B cell (primary cell): ENCODE measurements around the gene FRMD4A. TPM values are rescaled to one million over a fixed set of nuclear protein-coding genes. Genes with fewer than 3 reads are reported as not detected.

Source experiments
- ATAC-seq: fragments of 200-7000 bp; cut with Tn5 transposase; one replicate; pipeline ENCODE4 v1.10.0; 2021; ENCODE audit warnings: low read depth, mild to moderate bottlenecking, moderate number of reproducible peaks, moderate library complexity
- CTCF ChIA-PET: fragments of 350-600 bp; sonication (Branson Sonifier 250); formaldehyde crosslinking; loops from one replicate; lab custom pipeline; 2021; ENCODE audit warnings: antibody characterized with exemption, inconsistent platforms; lab: Charles Lee
- POLR2A ChIA-PET: fragments of 350-600 bp; sonication (Branson Sonifier 250); formaldehyde crosslinking; loops from one replicate; lab custom pipeline; 2021; ENCODE audit warnings: antibody characterized with exemption; lab: Charles Lee
- DNase-seq: peaks from one replicate; pipeline ENCODE4 v3.0.0; 2013
- H2AFZ ChIP-seq: 2 replicates; pipeline ENCODE4 v1.6.1; 2012; ENCODE audit warnings: mild to moderate bottlenecking, low read depth, low read length; ENCODE audit not compliant: insufficient read depth, poor library complexity, severe bottlenecking
- H3K27ac ChIP-seq, 2 donors: 1 replicate in 1 of 2; 2 replicates in 1 of 2; pipeline ENCODE4 v1.5.1; 2012 to 2013; ENCODE audit warnings: low read length in 2 of 2, mild to moderate bottlenecking in 2 of 2, moderate library complexity in 1 of 2
- H3K27me3 ChIP-seq, 4 experiments: fragments of 200-600 bp in 1 of 4; sonication (generic) in 1 of 4; replicated peaks in 1 of 4; 1 replicate in 2 of 4; 2 replicates in 2 of 4; pipeline versions ENCODE4 v1.6.1 to v1.7.0; 2013 to 2016; ENCODE audit warnings: low read length in 3 of 4, mild to moderate bottlenecking in 2 of 4, mixed read lengths in 1 of 4, moderate library complexity in 1 of 4; ENCODE audit not compliant: insufficient read depth in 4 of 4, control insufficient read depth in 3 of 4; ENCODE audit errors: control extremely low read depth in 1 of 4
- H3K36me3 ChIP-seq, 2 experiments: replicated peaks in 1 of 2; 1 replicate in 1 of 2; 2 replicates in 1 of 2; pipeline versions ENCODE4 v1.6.1 to v1.7.1; 2013; ENCODE audit warnings: low read length in 1 of 2; ENCODE audit not compliant: insufficient read depth in 2 of 2, control insufficient read depth in 1 of 2; ENCODE audit errors: control extremely low read depth in 1 of 2, extremely low read depth in 1 of 2
- H3K4me1 ChIP-seq, 2 donors: fragments of 200-600 bp in 1 of 2; sonication (generic) in 1 of 2; 1 replicate in 1 of 2; 2 replicates in 1 of 2; pipeline versions ENCODE4 v1.5.1 to v1.6.1; 2013 to 2017; ENCODE audit warnings: low read length in 2 of 2; ENCODE audit not compliant: control insufficient read depth in 2 of 2, insufficient read depth in 2 of 2
- H3K4me2 ChIP-seq: replicated peaks from 2 replicates; pipeline ENCODE3; 2012; ENCODE audit warnings: mild to moderate bottlenecking, low read depth, low read length; ENCODE audit not compliant: poor library complexity, severe bottlenecking
- H3K4me3 ChIP-seq, 5 experiments: fragments of 200-600 bp in 1 of 5; sonication (generic) in 1 of 5; 1 replicate in 3 of 5; 2 replicates in 2 of 5; pipeline versions ENCODE4 v1.5.1 to v1.7.0; 2011 to 2016; ENCODE audit warnings: low read length in 4 of 5, mild to moderate bottlenecking in 4 of 5, low read depth in 2 of 5, control low read depth in 1 of 5, moderate library complexity in 1 of 5; ENCODE audit not compliant: insufficient read depth in 1 of 5; ENCODE audit errors: control extremely low read depth in 1 of 5, extremely low read depth in 1 of 5
- H3K79me2 ChIP-seq: fragments of 200-600 bp; sonication (generic); one replicate; pipeline ENCODE4 v1.6.0; 2016; ENCODE audit warnings: low read length; ENCODE audit not compliant: control insufficient read depth, insufficient read depth
- H3K9ac ChIP-seq: fragments of 200-600 bp; sonication (generic); 2 replicates; pipeline ENCODE4 v1.6.1; 2017; ENCODE audit warnings: mild to moderate bottlenecking, low read length, moderate library complexity
- H3K9me3 ChIP-seq, 3 donors: one replicate each; pipeline versions ENCODE4 v1.6.1 to v1.7.1; 2013; ENCODE audit warnings: low read length in 2 of 3; ENCODE audit not compliant: control insufficient read depth in 2 of 3, insufficient read depth in 1 of 3; ENCODE audit errors: control extremely low read depth in 1 of 3
- H4K20me1 ChIP-seq: 2 replicates; pipeline ENCODE4 v1.6.0; 2012; ENCODE audit warnings: mild to moderate bottlenecking, low read length; ENCODE audit not compliant: insufficient read depth, control insufficient read depth, poor library complexity, severe bottlenecking
- H3K27ac Mint-ChIP-seq: one replicate; pipeline ENCODE4 v1.8.0; 2021; ENCODE audit warnings: mixed read lengths
- H3K27me3 Mint-ChIP-seq: one replicate; pipeline ENCODE4 v1.8.0; 2021; ENCODE audit warnings: mixed read lengths
- H3K4me1 Mint-ChIP-seq: one replicate; pipeline ENCODE4 v1.8.0; 2021; ENCODE audit warnings: mixed read lengths
- H3K4me3 Mint-ChIP-seq: one replicate; pipeline ENCODE4 v1.8.0; 2021; ENCODE audit warnings: mixed read lengths
- H3K9me3 Mint-ChIP-seq: one replicate; pipeline ENCODE4 v1.8.0; 2022; ENCODE audit warnings: mixed read lengths; ENCODE audit not compliant: insufficient read depth
- CTCF ChIP-seq: fragments of 200-600 bp; IDR thresholded peaks from one replicate; pipeline ENCODE4 v1.8.0; 2022; ENCODE audit warnings: antibody characterized with exemption, mild to moderate bottlenecking
- EZH2 ChIP-seq: IDR thresholded peaks from 2 replicates; pipeline ENCODE4 v1.6.1; 2012; ENCODE audit warnings: borderline replicate concordance, low read depth, mild to moderate bottlenecking, moderate library complexity, low read length; ENCODE audit not compliant: insufficient read depth, poor library complexity, severe bottlenecking
- WGBS: methylation state at CpG from one replicate; pipeline ENCODE4 v1.1.5; 2013; ENCODE audit warnings: missing lambda C conversion rate; ENCODE audit not compliant: insufficient coverage; 5-methylcytosine and 5-hydroxymethylcytosine counted together
- intact Hi-C: fragments of 100-400 bp; cut with micrococcal nuclease; formaldehyde crosslinking; loops from one replicate; pipeline ENCODE4 v1.10.0; 2022
- polyA plus RNA-seq: library from polyadenylated mRNA; depleted of rRNA; stranded (reverse); fragments of >200 nt; gene quantifications from 2 replicates; pipeline ENCODE4 v1.2.3, GENCODE V29; 2012
- total RNA-seq, 2 donors: library from RNA; stranded (reverse); fragments of 120-200 nt in 1 of 2; gene quantifications; 1 replicate in 1 of 2; 2 replicates in 1 of 2; pipeline versions ENCODE4 v1.2.3 to v1.2.4, GENCODE V29; 2013 to 2022

FRMD4A gene
- total and polyA plus RNA-seq, 2 donors (not counting 1 experiment from before 2014, with no cell fraction given), result 0.76 to 3.4 TPM

DNA sequence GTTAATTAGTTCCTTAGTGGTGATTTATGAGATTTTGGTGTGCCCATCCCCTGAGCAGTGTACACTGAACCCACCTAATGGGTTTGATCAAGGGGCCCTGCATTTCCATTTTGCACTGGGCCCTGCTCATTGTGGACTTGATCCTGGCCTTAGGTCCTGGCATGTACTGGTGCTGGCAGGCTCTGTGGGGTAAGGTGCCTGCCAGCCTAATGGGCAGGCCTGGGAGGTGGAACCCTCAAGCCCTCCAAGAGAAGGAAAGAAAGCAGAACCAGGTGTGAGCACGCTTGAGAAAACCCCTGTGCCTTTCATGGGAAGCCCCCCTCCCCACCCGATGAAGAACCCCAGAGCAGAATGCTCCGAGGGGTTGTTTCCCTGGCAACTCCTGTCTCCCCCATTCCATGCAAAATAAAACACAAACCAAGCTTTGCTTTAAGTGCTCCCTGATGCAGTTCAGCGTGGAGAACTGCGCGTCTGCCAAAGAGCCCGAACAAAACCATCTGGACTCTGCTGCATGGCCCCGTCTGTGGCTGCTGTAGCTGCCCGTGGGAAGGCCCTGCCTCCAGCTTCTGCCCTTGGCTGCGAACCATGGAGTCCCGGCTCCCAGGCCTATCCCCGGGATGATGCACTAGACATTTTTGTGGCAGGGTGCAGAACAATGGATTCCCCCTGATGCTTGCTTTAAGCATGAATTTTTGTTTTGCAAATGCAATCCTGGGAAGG, 620.6 kb downstream of the FRMD4A start:
- Histone ChIP-seq H2AFZ (no peak overlapping the region), H4K20me1 (no peaks in the 10 kb centered on the region), H3K4me2 (no peak overlapping the region), H3K9ac (no peak overlapping the region), H3K79me2 (no peaks in the 10 kb centered on the region), H3K9me3 (no peaks in the 10 kb centered on the region), H3K27me3 (peaks cover 0 to 19% (median 6%) of the 10 kb centered on the region in 4 experiments), H3K36me3 (no peaks in the 10 kb centered on the region), H3K27ac (no peak overlapping the region), H3K4me1 (peaks cover 28 to 35% of the 10 kb centered on the region in 2 donors), H3K4me3 (no peak overlapping the region)
- peaks cover 40% of the 10 kb centered on the region for H3K4me1 Mint-ChIP-seq
- peaks cover 16% of the 10 kb centered on the region for H3K27me3 Mint-ChIP-seq
- no peak overlapping the region for H3K27ac Mint-ChIP-seq
- DNase-seq, result no peak
- no peak overlapping the region for H3K4me3 Mint-ChIP-seq
- 96% methylated on average over 12 of the region's 12 CpGs for WGBS
- no peak for ATAC-seq
- H3K9me3 Mint-ChIP-seq, result no peaks in the 10 kb centered on the region
- POLR2A ChIA-PET, result no interaction called here
- CTCF ChIA-PET, result no interaction called here
- TF ChIP-seq EZH2 (no peak), CTCF (no peak)
- intact Hi-C loops, result no loop called here

- peaks cover 20% of the 10 kb centered on the region for H3K27me3 Mint-ChIP-seq
- POLR2A ChIA-PET, result no interaction called here
- H4K20me1 ChIP-seq, result no peaks in the 10 kb centered on the region
- intact Hi-C loops, result no loop called here
- no peak overlapping the region for H3K27ac ChIP-seq
- DNase-seq (no peak), ATAC-seq (no peak)
- no peaks in the 10 kb centered on the region for H3K9me3 ChIP-seq
- peaks cover 39% of the 10 kb centered on the region for H3K4me1 Mint-ChIP-seq
- no peaks in the 10 kb centered on the region for H3K9me3 Mint-ChIP-seq
- no peaks in the 10 kb centered on the region for H3K36me3 ChIP-seq
- H3K4me3 ChIP-seq, result no peak overlapping the region
- H3K27me3 ChIP-seq, result peaks cover 0 to 19% (median 6%) of the 10 kb centered on the region in 4 experiments
- H3K79me2 ChIP-seq, result no peaks in the 10 kb centered on the region
- no peak overlapping the region for H3K9ac ChIP-seq
- H3K4me2 ChIP-seq, result no peak overlapping the region
- H3K4me3 Mint-ChIP-seq, result peak overlapping the region; percentile 69
- TF ChIP-seq EZH2, result no peak
- no peak for TF ChIP-seq CTCF
- H3K4me1 ChIP-seq, result peaks cover 27 to 33% of the 10 kb centered on the region in 2 donors
- WGBS, result 91% methylated on average over 6 of the region's 8 CpGs
- H3K27ac Mint-ChIP-seq, result no peak overlapping the region
- CTCF ChIA-PET, result no interaction called here
- no peak overlapping the region for H2AFZ ChIP-seq
These were observed 622.3 kb downstream of the FRMD4A start for GRCh38 chr10:13708256-13708990.
